B cell (primary cell): ENCODE data around the gene TBX15.

Source experiments
- EZH2 ChIP-seq: IDR thresholded peaks from 2 replicates; pipeline ENCODE4 v1.6.1; 2012; ENCODE audit warnings: borderline replicate concordance, low read depth, mild to moderate bottlenecking, moderate library complexity, low read length; ENCODE audit not compliant: insufficient read depth, poor library complexity, severe bottlenecking
- TF ChIP-seq, protein P1 (sequence below): fragments of 200-600 bp; IDR thresholded peaks from one replicate; pipeline ENCODE4 v1.8.0; 2022; ENCODE audit warnings: antibody characterized with exemption, mild to moderate bottlenecking

DNA sequence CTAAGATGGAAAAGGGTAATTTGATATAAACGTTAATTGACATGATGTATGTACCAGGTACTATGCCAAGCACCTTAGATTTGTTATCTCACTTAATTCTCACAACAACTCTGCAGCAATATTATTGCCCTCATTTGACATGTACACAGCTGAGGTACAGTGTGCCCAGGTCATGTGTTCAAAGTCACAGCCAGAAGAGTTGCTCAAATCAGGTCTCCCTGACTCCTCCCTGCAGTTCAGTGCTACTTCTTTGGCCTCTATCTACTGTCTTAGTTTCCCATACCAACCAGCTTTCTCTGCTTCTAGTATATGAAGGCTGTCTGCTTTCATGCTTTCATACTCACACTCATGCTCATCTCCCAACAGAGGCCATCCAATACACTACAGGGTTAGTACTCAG is 15.1 kb downstream of the TBX15 start:
- TF ChIP-seq, protein P1, sequence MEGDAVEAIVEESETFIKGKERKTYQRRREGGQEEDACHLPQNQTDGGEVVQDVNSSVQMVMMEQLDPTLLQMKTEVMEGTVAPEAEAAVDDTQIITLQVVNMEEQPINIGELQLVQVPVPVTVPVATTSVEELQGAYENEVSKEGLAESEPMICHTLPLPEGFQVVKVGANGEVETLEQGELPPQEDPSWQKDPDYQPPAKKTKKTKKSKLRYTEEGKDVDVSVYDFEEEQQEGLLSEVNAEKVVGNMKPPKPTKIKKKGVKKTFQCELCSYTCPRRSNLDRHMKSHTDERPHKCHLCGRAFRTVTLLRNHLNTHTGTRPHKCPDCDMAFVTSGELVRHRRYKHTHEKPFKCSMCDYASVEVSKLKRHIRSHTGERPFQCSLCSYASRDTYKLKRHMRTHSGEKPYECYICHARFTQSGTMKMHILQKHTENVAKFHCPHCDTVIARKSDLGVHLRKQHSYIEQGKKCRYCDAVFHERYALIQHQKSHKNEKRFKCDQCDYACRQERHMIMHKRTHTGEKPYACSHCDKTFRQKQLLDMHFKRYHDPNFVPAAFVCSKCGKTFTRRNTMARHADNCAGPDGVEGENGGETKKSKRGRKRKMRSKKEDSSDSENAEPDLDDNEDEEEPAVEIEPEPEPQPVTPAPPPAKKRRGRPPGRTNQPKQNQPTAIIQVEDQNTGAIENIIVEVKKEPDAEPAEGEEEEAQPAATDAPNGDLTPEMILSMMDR: no peak
- TF ChIP-seq EZH2: no peak
